Tibial nerve (tissue), 4 donors: ENCODE data around the gene CSNK2B. TPM values are rescaled to one million over a fixed set of nuclear protein-coding genes. Genes with fewer than 3 reads are reported as not detected.

Experiments used
- DNase-seq, 2 donors: peaks; one replicate each; pipeline ENCODE4 v3.0.0-alpha.2; 2019; ENCODE audit warnings: low spot score in 2 of 2
- H3K27ac ChIP-seq, 4 donors: fragments of 200-600 bp; sonication (generic) in 3 of 4; one replicate each; pipeline ENCODE4 v1.5.1; 2017 to 2019; ENCODE audit warnings: mild to moderate bottlenecking in 1 of 4
- H3K27me3 ChIP-seq, 2 donors: fragments of 200-600 bp; sonication (generic) in 1 of 2; one replicate each; pipeline versions ENCODE4 v1.5.1 to v1.6.0; 2017 to 2019
- H3K36me3 ChIP-seq, 3 donors: fragments of 200-600 bp; sonication (generic); one replicate each; pipeline ENCODE4 v1.5.1; 2018 to 2019
- H3K4me1 ChIP-seq, 4 donors: fragments of 200-600 bp; sonication (generic) in 3 of 4; one replicate each; pipeline ENCODE4 v1.5.1; 2017 to 2019
- H3K4me3 ChIP-seq, 4 donors: fragments of 200-600 bp; sonication (generic) in 3 of 4; one replicate each; pipeline ENCODE4 v1.5.1; 2017 to 2019; ENCODE audit warnings: mild to moderate bottlenecking in 1 of 4, moderate library complexity in 1 of 4
- H3K9me3 ChIP-seq, 4 donors: fragments of 200-600 bp; sonication (generic) in 3 of 4; one replicate each; pipeline ENCODE4 v1.5.1; 2017 to 2019
- EP300 ChIP-seq, 2 donors: sonication (generic); formaldehyde crosslinking; IDR thresholded peaks; one replicate each; pipeline ENCODE4 v1.6.1; 2017; ENCODE audit warnings: antibody characterized with exemption in 2 of 2, mild to moderate bottlenecking in 1 of 2
- POLR2A ChIP-seq, 2 donors: fragments of 450-650 bp; IDR thresholded peaks; one replicate each; pipeline ENCODE4 v1.6.1; 2017; ENCODE audit warnings: antibody characterized with exemption in 2 of 2, mild to moderate bottlenecking in 2 of 2, moderate library complexity in 2 of 2
- WGBS, 2 donors: methylation state at CpG; one replicate each; pipeline ENCODE4 v1.1.5; 2018; 5-methylcytosine and 5-hydroxymethylcytosine counted together
- total RNA-seq, 4 donors: library from RNA; depleted of rRNA; stranded (reverse); fragments of >200 nt; gene quantifications; one replicate each; pipeline ENCODE4 v1.1.0, GENCODE V29; 2016
- TF ChIP-seq, protein P1 (sequence below), 5 experiments: fragments of 200-600 bp in 3 of 5; fragments of 450-650 bp in 2 of 5; sonication (generic) in 3 of 5; IDR thresholded peaks; one replicate each; pipeline ENCODE4 v1.5.1; 2016 to 2019; ENCODE audit warnings: antibody characterized with exemption in 5 of 5, mild to moderate bottlenecking in 3 of 5, moderate library complexity in 2 of 5

CSNK2B gene
- total RNA-seq, 4 donors from 2014 or later, result 183 to 207 (median 188) TPM

DNA sequence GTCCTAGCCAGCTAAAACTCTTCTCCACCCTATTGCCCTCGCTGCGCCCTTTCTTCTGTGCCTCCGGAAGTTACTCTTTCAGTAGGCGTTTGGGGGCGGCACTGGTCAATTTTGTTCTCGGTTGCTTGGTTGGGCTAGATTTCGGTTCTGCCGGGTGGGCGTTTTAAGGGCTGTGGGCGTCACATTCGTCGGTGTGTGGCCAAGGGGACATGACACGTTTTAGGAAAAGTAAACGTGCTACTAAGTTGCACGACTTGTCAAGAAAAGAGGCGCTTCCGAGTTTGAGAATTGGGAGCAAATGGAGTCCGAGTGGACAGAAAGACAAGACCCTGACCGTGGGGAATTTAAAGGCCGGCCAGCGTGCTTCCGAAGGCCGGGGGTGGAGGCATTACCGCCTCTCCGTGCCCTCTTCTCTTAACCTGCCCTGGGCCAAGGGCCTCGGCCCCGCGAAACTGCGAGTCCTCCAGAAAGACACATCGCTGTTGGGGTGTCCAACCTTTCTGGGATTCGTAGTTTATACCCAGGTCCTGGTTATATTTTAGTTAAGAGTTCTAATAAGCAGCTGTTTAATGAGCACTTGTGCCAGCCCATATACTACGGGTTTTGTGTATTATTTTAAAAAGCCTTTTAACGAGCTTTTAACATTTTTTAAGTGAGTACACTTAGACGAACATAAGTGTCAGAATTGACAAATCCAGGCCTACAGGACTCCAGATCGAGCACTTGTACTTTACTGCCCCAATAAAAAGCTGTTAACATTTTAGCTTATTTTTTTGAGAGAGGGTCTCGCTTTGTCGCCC is 12.8 kb upstream of the CSNK2B start:
- H3K9me3 ChIP-seq, result no peaks in the 10 kb centered on the region
- no peak for TF ChIP-seq POLR2A (IDR thresholded peaks at IDR 0.05)
- TF ChIP-seq, protein P1, sequence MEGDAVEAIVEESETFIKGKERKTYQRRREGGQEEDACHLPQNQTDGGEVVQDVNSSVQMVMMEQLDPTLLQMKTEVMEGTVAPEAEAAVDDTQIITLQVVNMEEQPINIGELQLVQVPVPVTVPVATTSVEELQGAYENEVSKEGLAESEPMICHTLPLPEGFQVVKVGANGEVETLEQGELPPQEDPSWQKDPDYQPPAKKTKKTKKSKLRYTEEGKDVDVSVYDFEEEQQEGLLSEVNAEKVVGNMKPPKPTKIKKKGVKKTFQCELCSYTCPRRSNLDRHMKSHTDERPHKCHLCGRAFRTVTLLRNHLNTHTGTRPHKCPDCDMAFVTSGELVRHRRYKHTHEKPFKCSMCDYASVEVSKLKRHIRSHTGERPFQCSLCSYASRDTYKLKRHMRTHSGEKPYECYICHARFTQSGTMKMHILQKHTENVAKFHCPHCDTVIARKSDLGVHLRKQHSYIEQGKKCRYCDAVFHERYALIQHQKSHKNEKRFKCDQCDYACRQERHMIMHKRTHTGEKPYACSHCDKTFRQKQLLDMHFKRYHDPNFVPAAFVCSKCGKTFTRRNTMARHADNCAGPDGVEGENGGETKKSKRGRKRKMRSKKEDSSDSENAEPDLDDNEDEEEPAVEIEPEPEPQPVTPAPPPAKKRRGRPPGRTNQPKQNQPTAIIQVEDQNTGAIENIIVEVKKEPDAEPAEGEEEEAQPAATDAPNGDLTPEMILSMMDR (IDR thresholded peaks at IDR 0.05), result peak in 1 of 5 experiments; percentile 12
- H3K4me3 ChIP-seq, result peak overlapping the region; percentile 72 to 95 (median 80)
- peak overlapping the region; percentile 96 to 100 (median 99) for H3K27ac ChIP-seq
- peak; percentile 80 to 91 for DNase-seq
- peaks cover 9 to 44% (median 15%) of the 10 kb centered on the region in 3 donors for H3K36me3 ChIP-seq
- WGBS, 2 donors, result 8 to 9% methylated on average over 33 to 37 of the region's 37 CpGs
- H3K27me3 ChIP-seq, result no peaks in the 10 kb centered on the region
- peaks cover 0 to 44% (median 24%) of the 10 kb centered on the region in 4 donors for H3K4me1 ChIP-seq

DNA sequence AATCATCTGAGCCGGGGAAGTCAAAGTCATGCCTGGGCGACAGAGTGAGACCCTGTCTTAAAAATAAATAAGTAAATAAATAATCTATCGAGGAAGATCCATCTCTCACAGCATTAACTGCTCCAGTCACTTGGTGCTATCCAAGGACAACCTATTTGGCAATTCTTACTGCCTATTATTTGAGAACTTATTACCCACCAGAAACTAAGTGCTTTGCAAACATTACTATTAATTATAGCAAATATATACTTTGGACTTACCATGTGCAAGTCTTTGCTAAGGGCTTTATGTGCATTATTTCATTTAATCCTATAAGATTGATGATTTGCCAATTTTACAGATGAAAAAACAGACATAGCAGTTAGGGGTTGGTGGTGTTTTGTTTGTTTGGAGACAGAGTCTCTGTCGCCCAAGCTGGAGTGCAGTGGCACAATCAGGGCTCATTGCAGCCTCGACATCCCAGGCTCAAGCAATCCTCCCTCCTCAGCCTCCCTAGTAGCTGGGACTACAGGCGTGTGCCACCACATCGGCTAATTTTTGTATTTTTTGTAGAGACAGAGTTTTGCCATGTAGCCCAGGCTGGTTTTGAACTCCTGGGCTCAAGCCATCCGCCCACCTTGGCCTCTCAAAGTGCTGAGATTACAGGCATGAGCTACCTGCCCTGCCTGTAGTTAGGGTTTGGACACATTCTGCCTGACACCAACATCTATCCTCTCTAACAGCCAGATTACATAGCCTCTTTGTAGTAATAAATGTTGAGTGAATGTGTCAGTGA is 11.1 kb upstream of the CSNK2B start:
- DNase-seq, result no peak
- TF ChIP-seq POLR2A (IDR thresholded peaks at IDR 0.05) (no peak), EP300 (IDR thresholded peaks at IDR 0.05) (no peak)
- TF ChIP-seq, protein P1 (IDR thresholded peaks at IDR 0.05), result no peak
- H3K4me1 ChIP-seq, result peaks cover 0 to 55% (median 39%) of the 10 kb centered on the region in 4 donors
- WGBS, 2 donors, result 93% methylated on average over 8 of the region's 8 CpGs
- H3K4me3 ChIP-seq, result no peak overlapping the region
- H3K27ac ChIP-seq, result no peak overlapping the region
- H3K27me3 ChIP-seq, result no peaks in the 10 kb centered on the region
- H3K9me3 ChIP-seq, result no peaks in the 10 kb centered on the region
- H3K36me3 ChIP-seq, result peaks cover 0 to 37% (median under 1%) of the 10 kb centered on the region in 3 donors

DNA sequence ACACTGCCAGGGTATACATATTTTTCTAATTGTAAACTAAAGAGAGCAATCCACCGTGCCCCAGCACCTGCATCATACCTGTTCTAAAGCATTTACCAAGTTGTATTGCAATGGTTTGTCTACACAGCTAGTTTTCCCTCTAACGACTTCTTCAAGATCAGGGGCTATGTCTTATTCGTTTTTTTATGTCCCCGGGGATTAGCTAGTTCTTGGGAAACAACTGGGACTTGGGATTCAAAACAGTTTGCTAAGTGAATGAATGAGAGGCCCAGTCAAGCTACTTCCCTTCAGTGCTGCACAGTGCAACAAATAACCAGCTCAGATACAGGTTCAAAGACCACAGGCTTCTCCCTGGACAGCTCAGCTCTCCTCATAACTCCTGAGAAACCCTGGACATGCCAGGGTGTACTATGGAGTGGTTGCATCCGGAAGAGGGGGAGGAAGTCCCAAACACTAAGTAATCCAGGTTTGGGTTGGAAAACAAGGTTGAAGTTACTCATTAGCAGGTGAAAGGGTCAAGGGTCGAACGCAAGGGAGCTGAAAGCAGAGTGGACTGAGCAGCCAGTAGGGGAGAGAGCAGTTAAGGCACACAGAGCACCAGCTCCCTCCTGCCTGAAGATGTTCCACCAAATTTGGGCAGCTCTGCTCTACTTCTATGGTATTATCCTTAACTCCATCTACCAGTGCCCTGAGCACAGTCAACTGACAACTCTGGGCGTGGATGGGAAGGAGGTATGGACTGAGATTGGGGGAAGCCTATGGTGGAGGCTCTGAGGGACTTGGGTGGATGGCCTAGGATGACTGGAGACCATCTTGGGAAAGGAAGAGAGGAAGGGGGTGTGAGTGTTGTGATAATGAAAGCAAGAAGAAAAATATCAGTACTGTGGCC is 10.3 kb upstream of the CSNK2B start, which contains the start of gene APOM:
APOM (plus strand) TSS at position 546 of the 889 bp plus-strand sequence; CDS start at position 619, 73 bp downstream.
- Histone ChIP-seq H3K4me3 (no peak within 1 kb of the TSS), H3K4me1 (peaks cover 0 to 50% (median 38%) of the 10 kb centered on the region in 4 donors), H3K27me3 (no peaks in the 10 kb centered on the region), H3K36me3 (peaks cover 0 to 36% (median 0%) of the 10 kb centered on the region in 3 donors), H3K27ac (no peak within 1 kb of the TSS), H3K9me3 (no peaks in the 10 kb centered on the region)
- WGBS, 2 donors, result 83% methylated on average over 8 of the region's 8 CpGs
- no peak for DNase-seq
- TF ChIP-seq, protein P1 (IDR thresholded peaks at IDR 0.05), result no peak
- TF ChIP-seq POLR2A (IDR thresholded peaks at IDR 0.05) (no peak), EP300 (IDR thresholded peaks at IDR 0.05) (no peak)

DNA sequence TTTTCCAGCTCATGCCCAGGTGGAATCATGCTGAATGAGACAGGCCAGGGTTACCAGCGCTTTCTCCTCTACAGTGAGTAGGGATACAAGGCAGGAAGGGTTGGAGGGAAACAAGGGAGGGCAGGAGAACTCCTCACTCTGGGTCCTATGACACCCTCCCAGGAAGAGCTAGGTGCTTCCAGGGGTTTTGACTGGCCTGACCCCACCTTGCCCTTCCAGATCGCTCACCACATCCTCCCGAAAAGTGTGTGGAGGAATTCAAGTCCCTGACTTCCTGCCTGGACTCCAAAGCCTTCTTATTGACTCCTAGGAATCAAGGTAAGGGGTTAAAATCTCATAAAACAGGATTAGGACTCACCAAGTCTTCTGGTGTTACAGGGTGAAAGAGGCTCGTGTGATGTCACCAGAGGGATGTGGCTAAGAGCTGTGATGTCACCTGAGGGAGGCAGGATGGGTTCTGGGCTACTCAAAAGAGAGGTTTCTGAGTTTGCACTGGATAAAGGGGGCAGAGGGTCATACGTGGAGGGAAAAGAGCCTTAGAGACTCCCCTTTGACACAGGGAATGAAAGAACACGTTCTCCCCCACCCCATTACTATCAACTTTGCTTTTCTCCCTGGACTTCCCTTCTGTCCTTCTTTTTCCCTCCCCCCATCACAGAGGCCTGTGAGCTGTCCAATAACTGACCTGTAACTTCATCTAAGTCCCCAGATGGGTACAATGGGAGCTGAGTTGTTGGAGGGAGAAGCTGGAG is 8.3 kb upstream of the CSNK2B start:
- Histone ChIP-seq H3K36me3 (peaks cover 0 to 46% (median 0%) of the 10 kb centered on the region in 3 donors), H3K27me3 (no peaks in the 10 kb centered on the region), H3K27ac (no peak overlapping the region), H3K4me1 (peaks cover 0 to 57% (median 29%) of the 10 kb centered on the region in 4 donors), H3K9me3 (no peaks in the 10 kb centered on the region), H3K4me3 (no peak overlapping the region)
- 72 to 73% methylated on average over 6 of the region's 6 CpGs for WGBS, 2 donors
- no peak for DNase-seq
- TF ChIP-seq POLR2A (IDR thresholded peaks at IDR 0.05), result no peak
- TF ChIP-seq EP300 (IDR thresholded peaks at IDR 0.05), result no peak
- TF ChIP-seq, protein P1 (IDR thresholded peaks at IDR 0.05), result no peak
